HUES48 (cell line): ENCODE results near the gene CHIC1.
"Not testable (repeated sequence)": the region's sequence is repeated elsewhere in the genome, so short reads cannot be mapped to it uniquely, and the experiment has no call there.

ENCODE experiments used
- H3K27ac ChIP-seq: one replicate; pipeline ENCODE4 v1.7.0; 2013; ENCODE audit warnings: low read depth, low read length, inconsistent platforms
- H3K27me3 ChIP-seq: 2 replicates; pipeline ENCODE4 v1.6.1; 2013; ENCODE audit warnings: mild to moderate bottlenecking, low read length; ENCODE audit not compliant: control insufficient read depth, insufficient read depth
- H3K36me3 ChIP-seq: 2 replicates; pipeline ENCODE4 v1.6.1; 2013; ENCODE audit warnings: low read length; ENCODE audit not compliant: control insufficient read depth, insufficient read depth
- H3K4me1 ChIP-seq: 2 replicates; pipeline ENCODE4 v1.6.1; 2013; ENCODE audit warnings: mild to moderate bottlenecking, low read length; ENCODE audit not compliant: control insufficient read depth, insufficient read depth
- H3K4me3 ChIP-seq: 2 replicates; pipeline ENCODE4 v1.5.1; 2013; ENCODE audit warnings: mild to moderate bottlenecking, low read depth, low read length
- H3K9ac ChIP-seq: 2 replicates; pipeline ENCODE4 v1.6.1; 2013; ENCODE audit warnings: mild to moderate bottlenecking, low read depth, low read length, moderate library complexity
- H3K9me3 ChIP-seq: 2 replicates; pipeline ENCODE4 v1.6.1; 2013; ENCODE audit warnings: low read length; ENCODE audit not compliant: control insufficient read depth, insufficient read depth

The CHIC1 gene

DNA sequence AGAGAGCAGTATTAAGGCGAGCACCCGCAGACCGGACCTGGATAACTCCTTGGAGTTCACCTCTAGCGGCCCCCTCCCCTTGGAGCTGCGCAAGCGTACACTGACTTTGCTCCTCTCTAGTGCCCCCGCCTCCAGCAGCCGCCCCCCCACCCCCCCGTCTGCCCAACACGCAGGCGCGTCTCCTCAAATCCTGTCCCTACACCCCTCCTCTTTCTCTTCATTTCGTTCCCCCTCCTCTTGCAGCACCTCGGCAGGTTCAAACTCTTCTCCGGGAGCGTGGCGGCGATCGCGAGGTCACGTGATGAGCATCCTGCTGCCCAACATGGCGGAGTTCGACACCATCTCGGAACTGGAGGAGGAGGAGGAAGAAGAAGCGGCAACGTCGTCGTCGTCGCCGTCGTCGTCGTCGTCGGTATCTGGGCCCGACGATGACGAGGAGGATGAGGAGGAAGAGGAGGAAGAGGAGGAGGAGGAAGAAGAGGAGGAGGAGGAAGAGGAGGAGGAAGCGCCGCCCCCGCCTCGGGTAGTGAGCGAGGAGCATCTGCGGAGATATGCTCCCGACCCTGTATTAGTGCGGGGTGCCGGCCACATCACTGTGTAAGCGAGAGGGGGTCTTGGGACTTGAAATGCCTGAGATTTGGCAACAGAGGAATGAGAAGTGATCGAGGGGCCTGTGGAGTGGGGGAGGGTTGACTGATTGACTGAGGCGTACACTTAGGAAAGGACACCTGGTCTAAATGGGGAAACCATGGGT lies at the start of gene CHIC1:
CHIC1 (plus strand) TSS at position 214 of the 754 bp plus-strand sequence; CDS start at position 302, 88 bp downstream.
- peak within 1 kb of the TSS; percentile 79 for H3K9ac ChIP-seq

DNA sequence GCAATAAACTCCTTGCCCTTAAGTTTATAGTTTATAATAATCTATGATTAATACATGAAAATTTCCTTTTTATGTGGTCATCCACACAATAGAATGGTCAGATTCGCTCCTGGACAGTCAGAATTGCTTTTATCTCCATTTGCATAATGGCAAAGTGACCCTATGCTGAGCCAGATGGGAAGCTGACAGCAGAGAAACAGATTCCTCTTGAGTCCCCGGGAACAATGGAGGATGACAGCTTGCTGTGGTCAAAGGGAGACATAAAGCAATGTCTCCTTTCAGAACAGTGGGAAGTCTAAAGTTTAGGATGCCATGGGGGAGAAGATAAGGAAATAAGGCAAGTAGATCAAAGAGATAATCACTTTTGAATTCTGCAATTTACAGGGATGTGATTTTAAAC lies 40.2 kb upstream of the CHIC1 start:
- H3K4me3 ChIP-seq, H3K27me3 ChIP-seq, H3K27ac ChIP-seq, H3K4me1 ChIP-seq, H3K36me3 ChIP-seq, H3K9ac ChIP-seq: not testable (repeated sequence)
- H3K9me3 ChIP-seq = peaks cover 27% of the 10 kb centered on the region; the same call in 1 of the 2 replicates

More for the DNA sequence above, at the start of gene CHIC1:
- peaks cover 12% of the 10 kb centered on the region for H3K9me3 ChIP-seq
- H3K36me3 ChIP-seq = no peaks in the 10 kb centered on the region
- H3K27ac ChIP-seq = peak within 1 kb of the TSS; percentile 69
- H3K4me1 ChIP-seq = no peaks in the 10 kb centered on the region
- peak within 1 kb of the TSS; percentile 67 for H3K4me3 ChIP-seq
- no peaks in the 10 kb centered on the region for H3K27me3 ChIP-seq

DNA sequence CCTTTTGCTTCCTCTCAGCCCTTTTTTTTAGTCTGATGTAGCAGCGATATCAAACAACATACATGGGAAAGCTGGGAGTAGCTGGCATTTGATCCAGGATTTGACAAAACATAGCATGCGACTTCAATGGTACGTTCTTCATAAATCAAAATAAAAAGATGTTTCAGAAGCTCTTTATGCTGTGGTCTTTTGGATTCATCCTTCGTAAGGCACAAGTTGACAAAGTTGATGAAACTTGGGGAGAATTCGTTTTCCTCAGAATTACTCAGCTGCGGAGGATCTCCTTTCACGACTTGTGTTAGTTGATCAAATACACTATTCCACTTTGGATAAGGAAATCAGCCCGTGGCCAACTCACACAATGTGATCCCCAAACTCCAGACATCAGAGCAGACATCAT lies 38.1 kb upstream of the CHIC1 start:
- Histone ChIP-seq H3K27ac (no peak overlapping the region), H3K9me3 (peaks cover 21% of the 10 kb centered on the region), H3K4me1 (peaks cover 7% of the 10 kb centered on the region; the same call in 1 of the 2 replicates), H3K9ac (no peak overlapping the region), H3K4me3 (no peak overlapping the region), H3K36me3 (no peaks in the 10 kb centered on the region), H3K27me3 (no peaks in the 10 kb centered on the region)

DNA sequence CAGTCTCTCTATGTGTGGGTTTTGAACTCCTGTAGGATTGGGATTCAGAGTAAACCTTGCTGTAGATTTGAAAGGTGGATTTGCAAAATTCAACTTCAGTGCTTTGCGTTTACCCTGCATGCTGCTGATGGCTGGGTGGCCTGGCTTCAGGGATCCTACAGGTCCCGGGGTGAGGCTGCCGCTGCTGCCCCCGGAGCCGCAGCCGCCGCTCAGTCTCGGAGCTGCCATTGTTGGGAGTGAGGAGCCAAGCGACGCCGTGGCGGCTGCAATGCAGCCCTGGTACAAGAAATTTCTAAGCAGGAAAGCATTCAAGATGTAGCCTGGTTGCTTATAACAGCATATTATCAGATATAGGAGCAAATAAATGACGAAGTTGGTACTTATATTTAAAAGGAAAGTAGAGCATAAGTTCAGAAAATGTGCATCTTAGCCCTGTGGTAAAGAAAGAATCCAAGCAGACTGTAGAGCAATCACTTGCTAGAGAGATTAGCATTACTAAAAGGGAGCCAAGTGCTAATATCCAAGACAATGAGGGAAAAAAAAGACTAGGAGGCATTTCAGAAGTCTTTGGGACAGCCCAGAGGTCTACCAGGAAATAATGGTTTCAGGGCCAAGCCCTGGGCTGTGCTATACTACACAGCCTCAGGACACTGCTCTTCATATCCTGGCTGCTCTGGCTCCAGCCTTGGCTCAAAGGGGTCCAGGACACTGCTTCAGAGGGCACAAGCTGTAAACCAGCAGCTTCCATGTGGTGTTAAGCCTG lies 36.9 kb upstream of the CHIC1 start:
- Histone ChIP-seq H3K9me3 (peaks cover 21% of the 10 kb centered on the region), H3K4me3 (peak overlapping the region; percentile 47), H3K27ac (peak overlapping the region; percentile 86), H3K27me3 (no peaks in the 10 kb centered on the region), H3K4me1 (peaks cover 7% of the 10 kb centered on the region; the same call in 1 of the 2 replicates), H3K36me3 (no peaks in the 10 kb centered on the region), H3K9ac (peak overlapping the region; percentile 52; the same call in 1 of the 2 replicates)

DNA sequence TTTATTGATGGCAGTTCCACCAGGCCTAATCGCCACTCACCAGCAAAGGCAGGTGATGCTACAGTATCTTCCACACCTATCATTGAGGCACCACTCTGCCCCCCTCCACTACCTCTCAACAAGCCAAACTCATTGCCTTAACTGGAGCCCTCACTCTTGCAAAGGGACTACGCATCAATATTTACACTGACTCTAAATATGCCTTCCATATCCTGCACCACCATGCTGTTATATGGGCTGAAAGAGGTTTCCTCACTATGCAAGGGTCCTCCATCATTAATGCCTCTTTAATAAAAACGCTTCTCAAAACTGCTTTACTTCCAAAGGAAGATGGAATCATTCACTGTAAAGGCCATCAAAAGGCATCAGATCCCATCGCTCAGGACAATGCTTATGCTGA lies 31.3 kb upstream of the CHIC1 start:
- not testable (repeated sequence) for H3K27ac ChIP-seq, H3K9ac ChIP-seq, H3K4me3 ChIP-seq, H3K36me3 ChIP-seq, H3K4me1 ChIP-seq, H3K27me3 ChIP-seq
- H3K9me3 ChIP-seq = peaks cover 30% of the 10 kb centered on the region

DNA sequence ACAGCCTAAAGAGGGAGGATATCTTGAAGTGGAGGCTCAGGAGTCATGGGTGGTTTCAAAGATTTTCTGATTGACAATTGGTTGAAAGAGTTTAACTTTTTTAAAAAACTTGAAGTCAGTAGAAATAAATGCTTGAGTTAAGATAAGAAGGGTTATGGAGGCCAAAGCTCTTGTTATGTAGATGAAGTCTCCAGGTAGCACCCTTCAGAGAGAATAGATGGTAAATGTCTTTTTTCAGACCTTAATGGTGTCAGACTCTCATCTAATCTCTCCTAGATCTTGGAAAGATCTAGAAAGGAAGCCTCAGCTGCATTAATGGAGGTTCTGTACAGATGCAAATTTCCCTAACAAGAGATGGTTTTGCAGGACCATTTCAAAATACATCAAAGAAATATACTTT lies 6.8 kb upstream of the CHIC1 start:
- Histone ChIP-seq H3K36me3 (no peaks in the 10 kb centered on the region), H3K27me3 (no peaks in the 10 kb centered on the region), H3K4me3 (no peak overlapping the region), H3K9me3 (peaks cover 17% of the 10 kb centered on the region), H3K4me1 (peaks cover 13% of the 10 kb centered on the region), H3K27ac (peak overlapping the region; percentile 21), H3K9ac (no peak overlapping the region)

DNA sequence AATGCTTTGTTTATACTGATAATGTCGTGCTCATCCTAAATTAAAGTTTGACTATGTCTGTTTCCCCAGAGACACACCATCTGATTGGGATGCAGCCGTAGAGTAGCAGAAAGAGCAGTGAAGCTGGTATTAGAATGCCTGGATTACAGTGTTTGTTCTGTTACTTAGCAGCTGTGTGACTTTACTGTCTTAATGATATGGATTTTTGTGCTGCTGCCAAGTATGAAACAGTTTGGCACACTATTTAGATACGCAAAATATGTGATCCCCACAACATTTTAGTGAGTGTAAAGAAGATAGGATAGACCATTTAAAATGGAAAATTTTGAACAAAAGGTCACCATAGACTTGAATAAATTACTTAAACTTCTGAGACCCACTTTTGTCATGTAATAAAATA lies 1.2 kb upstream of the CHIC1 start:
- Histone ChIP-seq H3K36me3 (no peaks in the 10 kb centered on the region), H3K9ac (no peak overlapping the region), H3K27ac (no peak overlapping the region), H3K9me3 (peaks cover 14% of the 10 kb centered on the region), H3K4me1 (no peaks in the 10 kb centered on the region), H3K4me3 (peak overlapping the region; percentile 67; the same call in 1 of the 2 replicates), H3K27me3 (no peaks in the 10 kb centered on the region)

DNA sequence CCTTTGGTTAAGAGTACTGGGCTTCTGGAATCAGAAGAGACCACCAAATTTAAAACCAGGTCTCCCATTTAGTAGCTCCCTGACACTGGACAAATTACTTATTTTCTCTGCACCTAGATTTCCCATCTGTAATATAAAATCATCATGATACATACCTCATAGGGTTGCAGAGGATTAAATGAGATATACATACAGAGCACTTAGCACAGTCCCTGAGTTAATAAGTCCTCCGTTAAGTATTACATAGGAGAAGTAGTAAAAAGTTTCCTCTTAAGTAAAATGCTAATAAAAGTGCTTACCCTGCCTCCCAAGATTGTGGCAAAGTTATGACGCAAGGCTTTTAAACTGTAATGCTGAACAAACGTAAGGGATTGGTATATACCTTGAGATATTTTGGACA lies 539 bp upstream of the CHIC1 start:
- H3K27ac ChIP-seq = peak overlapping the region; percentile 57
- peaks cover 14% of the 10 kb centered on the region for H3K9me3 ChIP-seq
- H3K36me3 ChIP-seq = no peaks in the 10 kb centered on the region
- peak overlapping the region; percentile 46 for H3K9ac ChIP-seq
- peak overlapping the region; percentile 67 for H3K4me3 ChIP-seq
- no peaks in the 10 kb centered on the region for H3K4me1 ChIP-seq
- H3K27me3 ChIP-seq = no peaks in the 10 kb centered on the region

DNA sequence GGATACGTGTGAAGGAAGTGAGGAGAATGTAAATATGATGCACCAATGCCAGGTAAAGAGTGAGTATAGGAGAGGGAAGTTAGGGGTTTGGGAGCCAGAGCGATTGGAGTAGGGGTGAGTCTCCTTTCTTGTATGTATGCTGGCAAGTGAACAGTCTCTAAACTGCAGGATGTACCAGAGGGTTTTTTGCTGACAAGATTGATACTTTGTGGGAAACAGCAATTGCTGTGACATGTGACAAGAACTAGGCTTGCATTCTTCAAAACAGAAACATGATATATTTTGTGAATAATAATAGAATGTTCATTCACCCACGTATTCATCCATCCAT lies 706 bp downstream of the CHIC1 start:
- H3K9me3 ChIP-seq = peaks cover 11% of the 10 kb centered on the region
- peak overlapping the region; percentile 67 for H3K4me3 ChIP-seq
- no peaks in the 10 kb centered on the region for H3K27me3 ChIP-seq
- no peaks in the 10 kb centered on the region for H3K36me3 ChIP-seq
- H3K4me1 ChIP-seq = no peaks in the 10 kb centered on the region
- H3K27ac ChIP-seq = no peak overlapping the region
- peak overlapping the region; percentile 79; the same call in 1 of the 2 replicates for H3K9ac ChIP-seq

DNA sequence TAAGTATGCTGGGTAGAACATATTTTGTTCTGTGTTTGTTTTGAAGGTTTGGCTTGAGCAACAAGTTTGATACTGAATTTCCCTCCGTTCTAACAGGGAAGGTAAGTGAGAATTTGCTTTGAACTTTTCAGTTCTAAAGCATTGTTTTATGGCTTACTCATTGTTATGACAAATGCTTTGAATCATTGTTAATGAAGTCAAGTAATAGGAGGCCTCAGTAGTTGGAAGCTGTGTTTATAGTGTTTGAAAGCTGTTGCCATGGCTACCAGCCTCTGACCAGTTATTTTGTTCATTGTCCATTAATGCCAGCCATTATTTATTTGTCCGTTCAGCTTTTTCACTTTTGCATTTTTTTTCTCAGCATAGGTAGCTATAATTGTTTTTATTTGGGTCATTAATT lies 14.4 kb downstream of the CHIC1 start:
- Histone ChIP-seq H3K27ac (no peak overlapping the region), H3K27me3 (no peaks in the 10 kb centered on the region), H3K9me3 (peaks cover 14% of the 10 kb centered on the region), H3K4me1 (peaks cover 24% of the 10 kb centered on the region), H3K36me3 (no peaks in the 10 kb centered on the region), H3K9ac (no peak overlapping the region), H3K4me3 (no peak overlapping the region)

DNA sequence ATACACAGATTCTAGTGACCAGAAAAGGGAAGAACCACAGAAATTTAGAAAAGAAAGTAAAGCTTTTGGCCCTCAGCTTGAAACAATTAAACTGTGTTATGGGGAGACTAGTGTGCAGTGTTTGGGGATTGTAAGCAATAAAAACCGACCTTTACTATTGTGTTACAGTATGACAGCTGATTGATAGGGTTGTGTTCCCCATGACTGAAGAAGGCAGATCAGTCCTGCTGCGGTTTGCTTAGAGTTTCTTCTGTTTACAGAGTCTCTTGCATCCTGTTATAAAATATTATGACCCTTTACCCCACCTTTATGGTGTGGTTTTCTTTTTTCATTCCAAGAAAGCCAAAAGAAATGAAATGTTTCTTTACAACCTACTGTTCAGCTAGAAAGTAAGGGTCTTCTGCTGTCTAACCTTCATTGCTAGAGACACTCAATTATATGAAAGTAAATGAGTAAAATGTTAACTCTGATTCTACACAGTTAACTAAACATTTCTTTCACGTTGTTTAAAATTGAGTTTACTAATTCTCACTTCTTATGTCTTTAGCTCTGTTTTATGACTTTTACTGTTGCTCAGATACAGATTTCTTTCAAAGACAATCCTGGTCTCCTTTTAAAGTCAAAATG lies 18.1 kb downstream of the CHIC1 start:
- no peaks in the 10 kb centered on the region for H3K27me3 ChIP-seq
- no peak overlapping the region for H3K27ac ChIP-seq

More for the DNA sequence above, 18.1 kb downstream of the CHIC1 start:
- Histone ChIP-seq H3K4me3 (no peak overlapping the region), H3K36me3 (no peaks in the 10 kb centered on the region), H3K4me1 (peaks cover 20% of the 10 kb centered on the region), H3K9me3 (no peaks in the 10 kb centered on the region), H3K9ac (no peak overlapping the region)
